AG04450 (cell line): ENCODE data around the gene LOXL3. TPM values are rescaled to one million over a fixed set of nuclear protein-coding genes. Genes with fewer than 3 reads are reported as not detected.
A peak's percentile ranks its signal among the peaks of the same experiment; 100 is the strongest.

Experiments used
- CTCF ChIA-PET: fragments of 300-600, 350-600 bp; formaldehyde crosslinking; extraction: SDS; loops from one replicate; lab custom pipeline; 2022; ENCODE audit warnings: antibody characterized with exemption, inconsistent platforms; lab: Charles Lee
- POLR2A ChIA-PET: fragments of 350-600 bp; formaldehyde crosslinking; extraction: SDS; loops from one replicate; lab custom pipeline; 2021; ENCODE audit warnings: antibody characterized with exemption, inconsistent platforms; lab: Yijun Ruan, JAX
- DNase-seq: peaks from one replicate; pipeline ENCODE4 v3.0.0-alpha.2; 2011; ENCODE audit warnings: low read depth, low spot score
- H3K27ac ChIP-seq: one replicate; pipeline ENCODE4 v1.5.1; 2012; ENCODE audit warnings: low read depth, low read length, control low read depth
- H3K27me3 ChIP-seq: one replicate; pipeline ENCODE4 v1.6.0; 2012; ENCODE audit warnings: low read length; ENCODE audit not compliant: control insufficient read depth, insufficient read depth
- H3K4me3 ChIP-seq: 2 replicates; pipeline ENCODE4 v1.5.1; 2011; ENCODE audit warnings: mild to moderate bottlenecking, low read depth, low read length, control low read depth
- H3K9me3 ChIP-seq: 2 replicates; pipeline ENCODE4 v1.5.1; 2012; ENCODE audit warnings: low read length; ENCODE audit not compliant: control insufficient read depth, insufficient read depth
- polyA plus RNA-seq: library from polyadenylated mRNA; depleted of rRNA; stranded (reverse); fragments of >200 nt; gene quantifications from 2 replicates; pipeline ENCODE4 v1.2.3, GENCODE V29; 2011
- TF ChIP-seq, protein P1 (sequence below): IDR thresholded peaks from 2 replicates; pipeline ENCODE4 v1.5.1; 2011; ENCODE audit warnings: low read depth, low read length, control low read depth, inconsistent platforms

The LOXL3 gene
- polyA plus RNA-seq, 1 experiment = 41.1 TPM

- CTCF ChIA-PET = interaction anchor here (1.5 to 4.1 kb wide), 2 partner anchors 11 to 240 kb away, joined by 3 to 27 read pairs; no protein-coding TSS in a partner anchor
- DNase-seq = no peak
- no peaks in the 10 kb centered on the region for H3K27me3 ChIP-seq
- TF ChIP-seq, protein P1, sequence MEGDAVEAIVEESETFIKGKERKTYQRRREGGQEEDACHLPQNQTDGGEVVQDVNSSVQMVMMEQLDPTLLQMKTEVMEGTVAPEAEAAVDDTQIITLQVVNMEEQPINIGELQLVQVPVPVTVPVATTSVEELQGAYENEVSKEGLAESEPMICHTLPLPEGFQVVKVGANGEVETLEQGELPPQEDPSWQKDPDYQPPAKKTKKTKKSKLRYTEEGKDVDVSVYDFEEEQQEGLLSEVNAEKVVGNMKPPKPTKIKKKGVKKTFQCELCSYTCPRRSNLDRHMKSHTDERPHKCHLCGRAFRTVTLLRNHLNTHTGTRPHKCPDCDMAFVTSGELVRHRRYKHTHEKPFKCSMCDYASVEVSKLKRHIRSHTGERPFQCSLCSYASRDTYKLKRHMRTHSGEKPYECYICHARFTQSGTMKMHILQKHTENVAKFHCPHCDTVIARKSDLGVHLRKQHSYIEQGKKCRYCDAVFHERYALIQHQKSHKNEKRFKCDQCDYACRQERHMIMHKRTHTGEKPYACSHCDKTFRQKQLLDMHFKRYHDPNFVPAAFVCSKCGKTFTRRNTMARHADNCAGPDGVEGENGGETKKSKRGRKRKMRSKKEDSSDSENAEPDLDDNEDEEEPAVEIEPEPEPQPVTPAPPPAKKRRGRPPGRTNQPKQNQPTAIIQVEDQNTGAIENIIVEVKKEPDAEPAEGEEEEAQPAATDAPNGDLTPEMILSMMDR = no peak
- no peak overlapping the region for H3K4me3 ChIP-seq
- no peak overlapping the region for H3K27ac ChIP-seq
- H3K9me3 ChIP-seq = no peaks in the 10 kb centered on the region
- POLR2A ChIA-PET = interaction anchor here (1.0 to 2.0 kb wide), 3 partner anchors 11 to 21 kb away, joined by 3 to 7 read pairs (median 4); no protein-coding TSS in a partner anchor
Observed at GRCh38 chr2:74575320-74575719, 21.6 kb upstream of the LOXL3 start.

GRCh38 chr2:74573747-74574562 lies 20.2 kb upstream of the LOXL3 start:
- peak overlapping the region; percentile 14; the same call in 1 of the 2 replicates for H3K4me3 ChIP-seq
- peak; percentile 68 for DNase-seq
- H3K9me3 ChIP-seq = no peaks in the 10 kb centered on the region
- no peaks in the 10 kb centered on the region for H3K27me3 ChIP-seq
- ChIA-PET CTCF (interaction anchor here (0.7 to 4.1 kb wide), 2 partner anchors 8 to 13 kb away, joined by 5 to 27 read pairs; no protein-coding TSS in a partner anchor), POLR2A (interaction anchor here (0.8 to 2.0 kb wide), 3 partner anchors 10 to 68 kb away, joined by 3 to 8 read pairs (median 3); no protein-coding TSS in a partner anchor)
- TF ChIP-seq, protein P1 = no peak
- H3K27ac ChIP-seq = peak overlapping the region; percentile 49

DNA sequence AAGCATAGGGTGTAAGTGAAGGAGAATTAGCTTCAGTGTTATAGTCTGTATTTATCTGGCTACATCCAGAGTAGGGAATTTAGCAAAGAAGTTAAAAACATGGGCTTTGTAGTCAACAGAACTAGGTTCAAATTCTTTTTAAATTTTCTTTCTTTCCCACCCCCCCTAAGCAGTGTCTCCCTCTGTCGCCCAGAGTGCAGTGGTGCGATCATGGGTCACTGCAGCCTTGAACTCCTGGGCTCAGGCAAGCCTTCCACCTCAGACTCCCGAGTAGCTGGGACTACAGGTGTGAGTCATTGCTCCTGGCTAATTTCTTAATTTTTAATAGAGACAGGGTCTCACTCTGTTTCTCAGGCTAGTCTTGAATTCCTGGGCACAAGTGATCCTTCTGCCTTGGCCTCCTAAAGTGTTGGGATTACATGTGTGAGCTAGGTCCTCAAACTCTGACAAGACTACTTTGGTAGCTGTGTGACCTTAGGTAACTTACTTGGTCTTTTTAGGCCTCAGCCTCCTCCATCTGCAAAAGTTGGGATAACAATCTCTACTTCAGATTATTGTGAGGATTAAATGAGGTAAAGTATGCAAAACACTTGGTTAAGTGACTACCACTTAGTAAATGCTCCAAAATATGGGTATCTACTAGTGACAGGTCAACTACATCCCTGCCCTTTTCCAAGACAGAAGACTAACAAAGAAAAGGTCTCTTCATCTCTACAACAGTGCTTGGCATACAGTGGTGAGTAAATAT lies 18.6 kb upstream of the LOXL3 start:
- TF ChIP-seq, protein P1 = 0 out of 2 replicates have a peak, but pooled peaks have one; percentile 11
- no peak overlapping the region for H3K4me3 ChIP-seq
- H3K27ac ChIP-seq = no peak overlapping the region
- no peak for DNase-seq
- POLR2A ChIA-PET = no interaction called here
- CTCF ChIA-PET = no interaction called here
- H3K27me3 ChIP-seq = no peaks in the 10 kb centered on the region
- no peaks in the 10 kb centered on the region for H3K9me3 ChIP-seq

GRCh38 chr2:74571058-74571457 lies 17.3 kb upstream of the LOXL3 start:
- TF ChIP-seq, protein P1 = no peak
- POLR2A ChIA-PET = no interaction called here
- DNase-seq = no peak
- H3K9me3 ChIP-seq = no peaks in the 10 kb centered on the region
- no peak overlapping the region for H3K4me3 ChIP-seq
- no peaks in the 10 kb centered on the region for H3K27me3 ChIP-seq
- H3K27ac ChIP-seq = no peak overlapping the region
- CTCF ChIA-PET = interaction anchor here (0.7 kb wide), 2 partner anchors 84 to 303 kb away, joined by 3 to 4 read pairs; no protein-coding TSS in a partner anchor
